Measurements from ENCODE around the gene RIC3. TPM values are rescaled to one million over a fixed set of nuclear protein-coding genes. Genes with fewer than 3 reads are reported as not detected.

RIC3 gene
- total RNA-seq, 1 experiment from 2014 or later: 23.7 TPM

DNA sequence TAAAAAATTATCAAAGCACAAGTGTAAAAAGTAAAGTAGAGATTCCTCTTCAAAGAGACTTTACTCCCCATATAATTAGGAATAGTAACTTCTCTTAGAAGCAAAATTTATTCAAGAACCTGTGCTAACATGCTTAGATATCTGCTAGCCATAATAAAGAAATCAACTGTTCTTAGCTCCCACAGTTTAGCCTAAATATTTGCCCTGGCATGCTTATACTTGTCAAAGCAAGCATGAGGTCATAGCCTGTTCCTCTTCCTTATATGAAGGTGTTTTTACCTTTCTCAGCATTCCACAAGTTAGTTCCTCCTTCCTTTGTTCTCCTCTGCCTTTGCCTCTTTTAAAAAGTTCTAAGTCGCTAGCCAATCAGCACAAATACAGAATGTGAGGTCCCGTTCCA, 30.3 kb downstream of the RIC3 start:
- Histone ChIP-seq H4K91ac (ENCODE audit: insufficient read length, low read depth, low read length) (no peak overlapping the region), H3K56ac (ENCODE audit: insufficient read length, low read depth, low read length) (no peak overlapping the region), H3K79me1 (ENCODE audit: insufficient read depth, low read depth, low read length, poor library complexity, severe bottlenecking) (no peaks in the 10 kb centered on the region), H2BK20ac (ENCODE audit: low read depth, low read length, poor library complexity, severe bottlenecking) (no peak overlapping the region), H3K27ac (ENCODE audit: insufficient read length, low read depth, low read length) (no peak overlapping the region), H3K18ac (ENCODE audit: insufficient read length, low read depth, low read length) (no peak overlapping the region), H3K4ac (ENCODE audit: low read depth, low read length) (no peak overlapping the region), H3K23ac (ENCODE audit: insufficient read length, low read depth, low read length) (no peak overlapping the region), H3K9me3 (ENCODE audit: control insufficient read depth, low read depth, low read length) (no peaks in the 10 kb centered on the region), H3K79me2 (ENCODE audit: insufficient read depth, low read length) (no peaks in the 10 kb centered on the region), H3K4me2 (ENCODE audit: insufficient read depth, insufficient read length, low read length) (no peak overlapping the region), H2AK5ac (ENCODE audit: insufficient read length, low read length) (no peak overlapping the region), H4K5ac (ENCODE audit: insufficient read length, low read depth, low read length) (no peak overlapping the region), H3K14ac (ENCODE audit: insufficient read depth, low read length) (no peak overlapping the region), H3K4me1 (ENCODE audit: insufficient read depth, low read length) (no peaks in the 10 kb centered on the region), H2BK15ac (ENCODE audit: low read depth, low read length) (no peak overlapping the region), H2BK5ac (ENCODE audit: insufficient read length, low read length) (no peak overlapping the region), H3T11ph (ENCODE audit: low read length) (no peak overlapping the region), H4K8ac (replicated peaks; ENCODE audit: insufficient read length, low read depth, low read length) (no peak overlapping the region), H2AFZ (ENCODE audit: low read length) (no peak overlapping the region), H3K27me3 (ENCODE audit: insufficient read depth, low read length) (no peaks in the 10 kb centered on the region), H2BK120ac (ENCODE audit: low read depth, low read length, poor library complexity, severe bottlenecking) (no peak overlapping the region), H3K23me2 (ENCODE audit: insufficient read length, low read depth, low read length, poor library complexity, severe bottlenecking) (no peaks in the 10 kb centered on the region), H2BK12ac (ENCODE audit: insufficient read length, low read depth, low read length) (no peak overlapping the region), H4K20me1 (ENCODE audit: control insufficient read depth, insufficient read depth, insufficient read length) (no peaks in the 10 kb centered on the region), H3K9ac (ENCODE audit: extremely low read depth, insufficient read length, low read length) (no peak overlapping the region)
- Mint-ChIP-seq H3K27ac (no peak overlapping the region; a peak in 1 of 7 replicates), H3K27me3 (ENCODE audit: low read depth) (no peaks in the 10 kb centered on the region), H3K36me3 (ENCODE audit: insufficient read depth in 1 of 3, low read depth in 3 of 3) (peaks cover 40 to 57% (median 45%) of the 10 kb centered on the region in 3 experiments), H3K4me3 (no peak overlapping the region), H3K4me1 (peaks cover 2 to 5% of the 10 kb centered on the region in 2 experiments; a peak in 2 of 4 replicates), H3K9me3 (peaks cover 1 to 6% of the 10 kb centered on the region in 2 experiments; a peak in 3 of 5 replicates)
- WGBS (ENCODE audit: extremely low coverage, insufficient read length, low lambda C conversion rate): no CpG with 5 or more reads among the region's 2 CpGs
- TF ChIP-seq, protein P1, sequence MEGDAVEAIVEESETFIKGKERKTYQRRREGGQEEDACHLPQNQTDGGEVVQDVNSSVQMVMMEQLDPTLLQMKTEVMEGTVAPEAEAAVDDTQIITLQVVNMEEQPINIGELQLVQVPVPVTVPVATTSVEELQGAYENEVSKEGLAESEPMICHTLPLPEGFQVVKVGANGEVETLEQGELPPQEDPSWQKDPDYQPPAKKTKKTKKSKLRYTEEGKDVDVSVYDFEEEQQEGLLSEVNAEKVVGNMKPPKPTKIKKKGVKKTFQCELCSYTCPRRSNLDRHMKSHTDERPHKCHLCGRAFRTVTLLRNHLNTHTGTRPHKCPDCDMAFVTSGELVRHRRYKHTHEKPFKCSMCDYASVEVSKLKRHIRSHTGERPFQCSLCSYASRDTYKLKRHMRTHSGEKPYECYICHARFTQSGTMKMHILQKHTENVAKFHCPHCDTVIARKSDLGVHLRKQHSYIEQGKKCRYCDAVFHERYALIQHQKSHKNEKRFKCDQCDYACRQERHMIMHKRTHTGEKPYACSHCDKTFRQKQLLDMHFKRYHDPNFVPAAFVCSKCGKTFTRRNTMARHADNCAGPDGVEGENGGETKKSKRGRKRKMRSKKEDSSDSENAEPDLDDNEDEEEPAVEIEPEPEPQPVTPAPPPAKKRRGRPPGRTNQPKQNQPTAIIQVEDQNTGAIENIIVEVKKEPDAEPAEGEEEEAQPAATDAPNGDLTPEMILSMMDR (conservative IDR thresholded peaks at IDR 0.05): no peak
- no peak for DNase-seq

All from H9 (cell line).